ENCODE results near the gene NEU4.

DNA sequence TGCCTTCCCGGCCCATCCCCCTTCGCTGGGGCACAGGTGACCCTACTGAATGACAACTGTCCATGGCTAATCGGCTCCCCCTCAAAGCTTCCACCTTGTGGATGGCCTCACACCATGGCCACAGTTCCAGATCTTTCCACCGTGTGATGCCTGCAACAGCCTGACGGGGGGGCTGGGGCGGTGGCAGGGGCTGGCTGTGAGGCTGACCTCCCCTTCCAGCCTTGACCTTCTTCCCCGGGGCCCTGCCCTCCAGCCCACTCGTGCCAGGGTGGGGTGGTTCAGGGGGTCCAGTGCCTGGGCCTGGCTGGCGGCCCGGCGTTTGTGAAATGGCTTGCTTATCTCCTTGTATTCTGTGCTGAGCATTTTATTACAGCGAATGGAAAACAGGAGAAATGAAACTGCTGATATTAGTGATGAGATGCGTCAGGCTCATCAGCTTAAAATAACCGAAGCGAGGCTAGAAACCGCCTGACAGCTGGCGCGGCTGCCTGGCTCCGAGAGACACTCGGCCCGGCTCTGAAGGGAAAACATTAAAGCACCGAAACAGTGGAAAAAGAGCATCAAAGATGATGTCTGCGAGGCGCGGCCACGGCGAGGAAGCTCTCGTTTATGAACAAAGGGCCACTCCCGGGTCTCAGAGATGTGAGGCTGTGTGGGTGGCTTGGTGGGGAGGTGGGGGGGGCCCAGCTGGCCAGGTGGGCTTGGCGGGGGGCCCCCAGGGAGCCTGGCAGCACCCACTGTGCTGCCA is 50.6 kb downstream of the NEU4 start:
- TF ChIP-seq, protein P1, sequence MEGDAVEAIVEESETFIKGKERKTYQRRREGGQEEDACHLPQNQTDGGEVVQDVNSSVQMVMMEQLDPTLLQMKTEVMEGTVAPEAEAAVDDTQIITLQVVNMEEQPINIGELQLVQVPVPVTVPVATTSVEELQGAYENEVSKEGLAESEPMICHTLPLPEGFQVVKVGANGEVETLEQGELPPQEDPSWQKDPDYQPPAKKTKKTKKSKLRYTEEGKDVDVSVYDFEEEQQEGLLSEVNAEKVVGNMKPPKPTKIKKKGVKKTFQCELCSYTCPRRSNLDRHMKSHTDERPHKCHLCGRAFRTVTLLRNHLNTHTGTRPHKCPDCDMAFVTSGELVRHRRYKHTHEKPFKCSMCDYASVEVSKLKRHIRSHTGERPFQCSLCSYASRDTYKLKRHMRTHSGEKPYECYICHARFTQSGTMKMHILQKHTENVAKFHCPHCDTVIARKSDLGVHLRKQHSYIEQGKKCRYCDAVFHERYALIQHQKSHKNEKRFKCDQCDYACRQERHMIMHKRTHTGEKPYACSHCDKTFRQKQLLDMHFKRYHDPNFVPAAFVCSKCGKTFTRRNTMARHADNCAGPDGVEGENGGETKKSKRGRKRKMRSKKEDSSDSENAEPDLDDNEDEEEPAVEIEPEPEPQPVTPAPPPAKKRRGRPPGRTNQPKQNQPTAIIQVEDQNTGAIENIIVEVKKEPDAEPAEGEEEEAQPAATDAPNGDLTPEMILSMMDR (IDR thresholded peaks at IDR 0.05): peak in 1 of 3 experiments; percentile 24
- TF ChIP-seq POLR2A (IDR thresholded peaks at IDR 0.05): no peak

All from testis (tissue), 2 donors.